Measurements from ENCODE around the gene BTBD17.

Gene BTBD17

DNA sequence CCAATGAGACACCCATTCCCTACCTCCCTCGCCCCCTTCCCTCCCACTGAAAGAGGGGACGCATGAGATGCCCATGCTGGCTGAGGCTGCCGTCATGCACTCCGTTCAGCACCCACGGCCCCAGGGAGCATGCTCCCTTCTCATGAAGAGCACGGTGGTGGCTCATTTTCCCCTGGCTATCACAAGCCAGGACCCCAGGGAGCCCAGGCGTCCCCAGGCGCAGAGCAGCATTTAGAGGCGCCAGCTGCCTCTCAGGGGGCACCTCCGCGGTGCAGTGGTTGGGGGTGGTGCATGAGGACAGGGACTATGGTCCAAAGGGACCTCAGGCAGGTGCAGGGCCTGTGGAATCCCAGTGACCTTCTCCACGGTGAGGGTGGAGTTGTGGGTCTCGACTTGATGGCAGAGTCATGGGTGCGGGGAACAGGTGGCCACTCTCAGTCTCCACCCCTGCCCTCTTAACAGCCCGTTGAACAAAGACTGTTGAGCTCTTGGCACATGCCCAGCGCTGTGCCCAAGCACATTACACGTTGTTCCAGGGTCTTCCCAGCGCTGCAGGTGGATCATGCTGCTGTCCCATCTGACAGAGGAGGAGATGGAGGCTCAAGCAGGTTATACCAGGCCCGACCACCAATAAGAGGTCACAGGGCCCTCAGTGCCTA is 22.0 kb downstream of the BTBD17 start:
- in situ Hi-C loops (cut with MboI; ENCODE audit: low sequenced_read_pairs): no loop called here

DNA sequence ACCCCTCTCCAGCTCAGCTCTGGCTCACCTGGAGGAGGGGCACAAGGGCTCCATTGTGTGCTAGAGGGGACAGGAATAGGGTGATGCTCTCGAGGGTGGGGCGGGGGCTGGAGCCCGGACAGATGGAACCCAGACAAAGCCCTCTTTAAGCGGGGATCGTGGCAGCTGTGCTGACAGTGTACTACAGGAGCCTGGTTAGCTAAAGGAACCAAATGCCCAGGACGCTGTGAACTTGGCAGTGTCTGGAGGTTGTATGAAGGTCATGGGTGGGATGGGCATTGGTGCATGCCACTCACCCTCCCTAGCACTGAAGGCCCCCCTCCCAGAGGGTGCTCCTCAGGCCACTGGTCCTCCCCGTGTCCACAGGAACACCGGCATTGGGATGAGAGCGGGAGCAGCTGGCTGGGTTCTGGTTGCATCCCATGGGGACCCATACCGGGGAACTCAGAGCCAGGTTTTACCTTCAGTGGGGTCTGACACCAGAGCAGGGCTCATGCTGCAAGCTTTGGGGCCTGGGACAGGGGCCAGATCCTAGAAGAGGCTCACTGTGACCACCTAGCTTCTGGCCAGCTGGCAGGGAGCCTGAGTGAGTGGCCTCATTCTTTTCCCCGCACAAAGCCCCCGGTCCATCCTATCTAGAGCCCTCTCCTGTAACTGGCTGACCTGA is 23.7 kb downstream of the BTBD17 start:
- in situ Hi-C loops (cut with MboI; ENCODE audit: low sequenced_read_pairs): no loop called here

DNA sequence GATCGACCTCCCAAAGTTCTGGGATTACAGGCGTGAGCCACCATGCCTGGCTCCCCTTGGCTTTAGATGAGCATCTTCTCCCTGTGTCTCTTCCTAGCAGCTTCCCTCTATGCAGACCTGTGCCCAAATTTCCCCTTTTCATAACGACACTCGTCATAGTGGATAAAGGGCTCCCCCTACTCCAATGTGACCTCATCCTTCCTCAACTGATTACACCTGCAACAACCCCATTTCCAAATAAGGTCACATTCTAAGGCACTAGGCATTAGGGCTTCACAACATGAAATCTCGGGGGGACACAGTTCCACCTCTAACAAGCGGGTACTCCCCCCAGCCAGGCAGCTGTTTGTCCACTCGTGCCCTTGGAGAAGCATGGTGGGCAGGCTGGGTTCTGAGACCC is 25.4 kb downstream of the BTBD17 start:
- in situ Hi-C loops (cut with MboI; ENCODE audit: low sequenced_read_pairs): no loop called here

DNA sequence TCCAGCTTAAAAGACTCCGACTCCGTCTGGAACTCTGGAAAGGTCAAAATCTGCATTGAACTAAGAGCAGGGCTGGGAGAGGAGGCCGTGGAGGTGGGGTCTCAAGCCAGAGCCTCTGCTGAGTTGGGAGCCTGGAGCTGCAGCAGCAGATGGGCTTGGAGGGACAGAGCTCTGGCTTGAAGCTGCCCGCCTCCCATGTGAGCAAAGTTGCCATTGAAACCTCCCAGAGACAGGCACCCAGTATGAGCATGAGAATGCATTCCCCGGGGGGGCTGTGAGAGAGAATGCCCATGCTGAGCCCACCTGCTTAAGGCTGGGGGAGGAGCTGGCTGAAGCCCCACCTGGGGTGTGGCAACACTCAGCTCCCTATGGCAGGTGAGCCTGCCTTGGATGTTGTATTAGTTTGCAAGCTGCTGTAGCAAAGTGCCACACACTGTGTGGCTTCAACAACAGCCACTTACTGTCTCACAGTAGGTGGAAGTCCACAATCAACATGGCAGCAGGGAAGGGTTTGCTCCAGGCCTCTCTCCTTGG is 26.1 kb downstream of the BTBD17 start:
- in situ Hi-C loops (cut with MboI; ENCODE audit: low sequenced_read_pairs): no loop called here

DNA sequence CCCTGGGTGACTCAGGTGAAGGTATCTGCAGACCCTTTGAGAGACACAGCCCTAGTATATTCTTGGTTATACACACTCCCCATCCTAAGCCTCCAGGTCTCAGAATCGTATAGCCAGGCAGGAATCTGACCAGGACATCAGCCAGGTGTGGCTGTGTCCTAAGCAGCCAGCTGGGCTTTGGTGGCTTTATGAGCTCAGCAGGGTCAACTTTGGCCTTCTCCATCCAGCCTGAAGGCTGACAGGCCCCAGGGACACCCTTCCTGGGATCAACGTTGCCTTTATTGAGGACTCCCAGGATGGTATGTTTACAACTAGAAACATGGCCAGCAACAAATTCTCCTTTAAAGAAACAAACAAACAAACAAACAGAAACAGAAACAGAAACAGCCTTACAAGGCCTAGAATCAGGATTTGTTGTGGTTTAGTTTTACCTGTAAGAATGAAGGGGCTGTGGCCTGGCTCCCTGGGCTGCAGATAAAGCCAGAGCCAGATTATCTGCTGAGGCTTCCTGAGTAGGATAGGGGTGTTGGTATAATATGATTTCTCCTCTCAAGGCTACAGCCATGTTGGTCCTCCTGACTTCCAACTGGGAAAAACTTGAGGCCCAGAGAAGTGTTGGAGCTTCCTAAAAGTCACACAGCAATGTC is 27.2 kb downstream of the BTBD17 start:
- in situ Hi-C loops (cut with MboI; ENCODE audit: low sequenced_read_pairs): no loop called here

DNA sequence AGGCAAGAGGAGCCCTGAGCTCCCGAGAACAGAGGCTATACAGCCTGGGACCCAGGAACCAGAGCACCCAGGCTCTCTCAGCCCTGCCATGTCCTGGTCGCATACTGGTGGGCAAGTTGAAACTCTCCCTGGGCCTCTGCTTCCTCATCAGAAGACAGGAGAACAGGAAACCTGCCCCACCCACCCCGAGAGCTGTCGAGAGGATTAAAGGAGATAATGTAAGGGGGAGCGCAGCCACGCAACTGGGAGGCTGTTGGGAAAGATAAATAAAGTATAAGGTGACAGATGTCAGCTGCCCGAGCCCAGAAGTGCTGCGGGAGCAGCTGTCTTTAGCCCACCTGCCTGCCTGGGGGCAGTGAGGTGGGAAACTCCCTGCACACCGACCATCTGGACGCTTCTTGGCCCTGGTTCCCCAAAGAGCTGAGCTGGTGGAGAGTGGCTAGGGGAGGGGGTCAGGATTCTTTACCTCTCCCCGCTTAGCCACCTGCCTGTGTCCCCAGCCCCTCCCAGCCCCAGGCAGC is 28.8 kb downstream of the BTBD17 start:
- in situ Hi-C loops (cut with MboI; ENCODE audit: low sequenced_read_pairs): no loop called here

DNA sequence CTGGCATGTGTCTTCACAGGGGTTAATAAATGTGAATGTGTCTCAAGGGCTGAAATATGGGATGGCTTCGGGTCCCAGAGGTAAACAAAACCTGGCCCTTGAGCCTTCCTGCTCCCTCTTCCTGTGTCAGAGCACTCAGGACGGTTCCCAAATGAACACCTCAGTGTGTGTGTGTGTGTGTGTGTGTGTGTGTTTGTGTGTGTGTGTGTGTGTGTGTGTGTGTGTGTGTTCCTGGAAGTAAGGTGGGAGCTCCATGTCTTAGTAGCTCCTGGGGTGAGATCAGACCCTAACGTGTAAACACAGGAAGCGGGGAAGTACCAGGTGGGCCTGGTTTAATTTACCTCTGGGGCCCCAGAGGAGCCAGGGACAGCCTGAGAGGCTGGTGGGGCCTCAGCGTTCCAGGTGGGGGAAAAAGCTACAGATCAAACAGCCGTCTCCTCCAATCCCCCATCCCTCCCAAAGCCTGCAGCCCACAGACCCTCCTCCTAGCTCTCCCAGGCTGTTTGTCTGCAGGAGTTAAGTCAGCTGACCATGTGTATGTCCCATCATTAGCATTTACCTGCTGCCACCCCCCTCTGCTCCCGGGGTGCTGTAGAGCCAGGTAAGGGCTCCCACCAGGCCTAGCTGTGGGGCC is 29.5 kb downstream of the BTBD17 start:
- in situ Hi-C loops (cut with MboI; ENCODE audit: low sequenced_read_pairs): no loop called here

DNA sequence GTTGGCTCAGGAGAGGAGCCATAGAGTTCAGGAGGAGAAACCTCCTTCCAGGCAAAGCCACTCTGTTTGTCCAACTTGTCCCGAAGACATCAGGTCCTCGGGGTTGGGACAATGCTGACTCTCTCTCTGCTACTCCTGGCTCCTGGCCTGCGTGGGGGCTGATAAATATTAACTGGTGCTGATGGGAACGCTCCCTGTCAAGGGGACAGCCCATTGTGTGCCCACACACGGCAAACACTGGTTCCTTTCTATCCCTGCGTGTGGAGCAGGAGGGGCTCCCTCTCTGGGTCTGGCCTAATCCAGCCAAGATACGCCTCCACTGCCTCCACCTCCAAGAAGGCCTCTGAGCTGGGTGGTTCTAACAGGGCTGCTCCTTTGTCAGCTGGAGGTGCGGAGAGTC is 31.2 kb downstream of the BTBD17 start:
- in situ Hi-C loops (cut with MboI; ENCODE audit: low sequenced_read_pairs): no loop called here

DNA sequence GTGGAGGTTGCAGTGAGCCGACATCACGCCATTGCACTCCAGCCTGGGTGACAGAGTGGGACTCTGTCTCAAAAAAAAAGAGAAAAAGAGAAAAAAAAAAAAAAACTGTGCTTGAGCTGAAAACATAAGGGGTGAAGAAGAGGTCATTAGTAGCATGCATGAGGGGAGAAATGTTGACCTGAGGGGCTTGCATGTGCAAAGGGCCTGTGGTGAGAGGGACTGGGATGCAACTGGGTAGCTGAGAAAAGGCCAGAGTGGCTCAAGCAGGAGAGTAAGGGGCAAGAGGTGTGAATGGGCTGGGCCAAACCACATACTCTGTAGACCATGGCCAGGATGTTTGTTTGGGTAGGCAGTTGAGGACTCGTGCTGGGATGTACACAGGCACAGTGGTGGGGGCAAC is 32.3 kb downstream of the BTBD17 start:
- in situ Hi-C loops (cut with MboI; ENCODE audit: low sequenced_read_pairs): no loop called here

DNA sequence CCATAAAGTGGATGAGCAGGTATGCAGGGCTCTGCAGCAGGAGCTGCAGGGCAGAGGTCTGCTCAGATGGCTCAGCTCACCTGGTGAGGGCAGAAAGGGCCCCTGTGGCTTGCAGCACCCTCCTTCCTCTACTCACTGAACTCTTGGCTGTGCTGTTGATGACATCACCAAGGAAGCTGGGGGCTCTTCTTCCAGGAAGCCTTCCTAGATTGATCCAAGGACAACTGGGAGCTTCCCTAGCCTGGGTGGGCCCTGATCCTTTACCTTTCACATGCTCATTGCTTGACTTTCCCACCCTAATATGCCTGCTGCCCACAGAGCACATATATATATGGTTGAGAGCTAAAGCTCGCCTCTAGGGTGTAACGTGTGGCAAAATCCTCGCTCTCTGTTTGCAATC is 33.2 kb downstream of the BTBD17 start:
- in situ Hi-C loops (cut with MboI; ENCODE audit: low sequenced_read_pairs): no loop called here

DNA sequence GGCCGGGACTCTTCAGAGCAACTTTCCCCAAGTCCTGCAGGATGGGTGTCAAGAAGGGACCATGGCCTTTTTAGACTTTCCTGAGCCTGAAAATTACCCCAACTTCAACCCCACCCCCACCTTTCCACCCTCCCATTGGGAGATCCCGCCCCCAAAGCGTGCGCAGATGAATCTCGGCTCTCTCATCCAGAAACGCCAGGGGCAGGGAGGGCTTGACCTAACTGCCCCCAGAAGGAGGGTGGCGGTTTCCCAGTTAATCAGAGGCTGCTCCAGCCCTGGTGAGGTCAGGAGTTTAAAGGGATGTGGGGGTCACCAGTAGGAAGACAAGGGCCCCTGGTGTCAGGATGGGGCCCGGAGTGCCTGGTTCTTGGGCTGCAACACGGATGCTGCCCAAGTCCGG is 35.2 kb downstream of the BTBD17 start:
- in situ Hi-C loops (cut with MboI; ENCODE audit: low sequenced_read_pairs): no loop called here

DNA sequence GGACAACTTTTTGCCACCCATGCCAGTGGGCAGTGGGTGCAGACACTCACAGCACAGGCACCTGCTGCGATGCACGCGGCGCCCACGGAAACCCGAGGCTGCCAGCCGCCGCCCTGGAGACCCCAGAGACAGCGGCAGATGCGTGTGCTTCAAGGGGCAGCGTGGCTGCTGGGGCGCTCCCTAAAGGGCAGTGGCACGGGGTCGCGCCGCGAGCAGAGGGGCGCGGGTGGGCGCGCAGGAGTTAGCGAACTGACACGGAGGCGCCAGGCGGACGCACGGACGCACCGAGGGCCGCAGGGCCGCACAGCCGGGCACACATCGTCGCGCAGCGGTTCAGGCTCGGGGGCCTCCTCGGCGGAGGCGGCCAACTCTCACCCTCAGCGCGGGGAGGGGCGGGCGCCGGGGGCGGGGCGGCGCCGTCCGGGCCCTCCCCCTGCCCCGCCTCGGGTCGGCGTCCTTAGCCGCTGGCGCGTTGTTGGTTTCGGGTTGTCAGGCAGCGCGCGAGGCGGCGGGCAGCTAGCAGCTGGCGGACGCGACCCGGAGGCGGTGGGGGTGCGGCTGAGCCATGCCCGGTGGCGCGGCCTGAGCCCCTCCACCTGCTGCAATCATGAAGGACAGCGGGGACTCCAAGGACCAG is 35.8 kb downstream of the BTBD17 start, which contains the start of gene KIF19:
KIF19 (plus strand) TSS at position 484 of the 637 bp plus-strand sequence; CDS start at position 608, 124 bp downstream.
- in situ Hi-C loops (cut with MboI; ENCODE audit: low sequenced_read_pairs): no loop called here

DNA sequence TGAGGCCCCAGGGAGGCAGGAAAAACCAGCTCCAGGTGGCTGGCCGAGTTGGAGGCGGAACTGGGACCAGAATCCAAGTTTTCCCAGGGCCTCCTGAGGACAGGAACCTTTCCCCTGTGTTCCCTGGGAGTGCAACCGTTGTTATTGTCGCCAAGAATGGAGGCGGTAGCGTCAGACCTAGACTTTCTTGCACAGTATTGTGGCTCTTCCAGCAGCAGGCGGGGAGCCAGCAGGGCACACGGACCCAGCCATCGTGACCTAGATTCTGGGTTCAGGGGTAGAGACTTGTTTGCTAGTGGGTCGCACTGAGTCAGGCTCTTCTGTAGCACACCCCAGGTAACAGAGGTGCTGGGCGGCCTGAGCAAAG is 36.3 kb downstream of the BTBD17 start:
- in situ Hi-C loops (cut with MboI; ENCODE audit: low sequenced_read_pairs): no loop called here

DNA sequence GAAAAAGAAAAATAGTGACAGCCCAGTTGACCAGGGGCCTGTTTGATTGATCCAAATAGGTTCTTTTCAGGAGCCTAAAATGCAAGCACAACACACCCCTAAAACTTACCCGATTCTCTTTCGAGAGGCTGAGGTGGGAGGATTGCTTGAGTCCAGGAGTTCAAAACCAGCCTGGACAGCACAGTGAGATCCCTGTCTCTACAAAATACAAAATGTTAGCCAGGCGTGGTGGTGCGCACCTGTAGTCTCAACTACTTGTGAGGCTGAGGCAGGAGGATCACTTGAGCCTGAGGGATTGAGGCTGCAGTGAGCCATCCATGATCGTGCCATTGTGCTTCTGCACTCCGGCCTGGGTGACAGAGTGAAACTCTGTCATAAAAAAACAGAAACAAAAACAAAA is 37.1 kb downstream of the BTBD17 start:
- in situ Hi-C loops (cut with MboI; ENCODE audit: low sequenced_read_pairs): no loop called here

DNA sequence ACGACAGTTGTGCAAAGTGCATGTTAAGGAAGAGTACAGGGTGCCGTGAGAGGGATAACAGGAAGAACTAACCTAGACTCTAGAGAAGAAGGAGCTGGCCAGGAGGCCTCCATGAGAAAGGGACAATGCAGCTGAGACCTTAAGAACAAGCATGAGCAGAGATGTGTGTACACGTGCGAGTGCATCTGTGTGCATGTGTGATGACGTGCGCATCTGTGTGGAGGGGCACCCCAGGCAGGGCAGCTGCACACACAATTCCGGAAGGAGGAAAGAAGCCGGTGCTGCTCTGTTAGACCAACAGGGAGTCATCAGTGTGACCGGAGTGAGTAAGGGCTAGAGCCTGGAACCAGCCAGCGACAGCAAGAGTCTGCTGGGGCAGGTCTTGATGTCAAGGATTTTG is 43.3 kb downstream of the BTBD17 start:
- in situ Hi-C loops (cut with MboI; ENCODE audit: low sequenced_read_pairs): no loop called here

DNA sequence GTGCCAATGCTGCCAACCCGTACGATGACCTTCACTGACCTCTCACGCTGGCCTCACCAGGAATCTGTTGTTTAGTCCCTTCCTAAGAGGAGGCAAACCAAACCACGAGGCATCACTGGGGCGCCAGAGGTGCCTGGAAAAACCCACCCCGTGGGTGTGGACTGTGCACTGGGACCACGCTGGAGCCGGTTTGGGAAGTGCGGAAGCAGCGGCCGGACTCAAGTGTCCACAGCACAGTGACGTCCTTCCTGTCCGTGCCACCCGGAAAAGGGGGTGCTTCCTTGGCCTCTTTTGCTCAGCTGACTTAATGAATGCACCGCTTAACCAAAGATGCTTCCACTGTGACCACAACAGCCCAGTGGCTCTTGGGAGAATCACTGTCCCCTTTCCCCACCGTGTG is 44.6 kb downstream of the BTBD17 start:
- in situ Hi-C loops (cut with MboI; ENCODE audit: low sequenced_read_pairs): no loop called here

DNA sequence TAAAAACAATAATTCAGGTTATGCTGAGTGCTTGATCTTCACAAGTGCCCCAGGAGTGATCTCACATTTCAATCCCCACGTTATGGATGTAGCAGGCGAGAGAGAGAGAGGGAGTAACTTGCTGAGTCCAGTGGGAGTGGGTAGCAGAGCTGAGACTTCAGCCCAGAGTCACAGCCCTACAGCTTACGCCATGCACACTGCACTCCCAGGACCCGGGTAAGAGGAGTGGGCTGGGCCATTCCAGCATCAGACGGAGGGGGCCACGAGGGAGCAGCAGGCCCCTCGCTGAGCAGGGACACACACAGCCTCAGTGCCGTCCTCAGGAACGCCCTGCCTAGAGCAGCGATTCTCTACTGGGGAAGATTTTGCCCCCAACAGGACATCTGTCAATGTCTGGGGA is 45.4 kb downstream of the BTBD17 start:
- in situ Hi-C loops (cut with MboI; ENCODE audit: low sequenced_read_pairs): no loop called here

DNA sequence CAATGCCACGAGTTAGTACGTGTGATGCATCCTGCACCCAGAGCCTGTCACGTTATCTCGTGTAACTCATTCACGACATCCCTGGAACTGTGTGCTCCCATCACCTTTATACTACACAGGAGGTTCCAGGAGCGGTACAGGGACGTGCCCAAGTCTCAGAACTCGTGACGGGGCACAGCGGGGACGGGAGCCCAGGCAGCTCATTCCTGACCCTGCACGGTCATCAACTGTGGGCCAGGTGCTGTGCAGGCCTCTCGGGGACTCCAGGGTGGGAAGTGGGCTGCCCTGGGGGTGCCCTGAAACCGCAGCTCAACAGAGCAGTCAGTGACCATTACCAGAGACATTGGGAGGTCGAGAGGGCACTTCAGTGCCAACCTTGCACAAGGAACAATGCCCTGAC is 46.8 kb downstream of the BTBD17 start:
- in situ Hi-C loops (cut with MboI; ENCODE audit: low sequenced_read_pairs): no loop called here

DNA sequence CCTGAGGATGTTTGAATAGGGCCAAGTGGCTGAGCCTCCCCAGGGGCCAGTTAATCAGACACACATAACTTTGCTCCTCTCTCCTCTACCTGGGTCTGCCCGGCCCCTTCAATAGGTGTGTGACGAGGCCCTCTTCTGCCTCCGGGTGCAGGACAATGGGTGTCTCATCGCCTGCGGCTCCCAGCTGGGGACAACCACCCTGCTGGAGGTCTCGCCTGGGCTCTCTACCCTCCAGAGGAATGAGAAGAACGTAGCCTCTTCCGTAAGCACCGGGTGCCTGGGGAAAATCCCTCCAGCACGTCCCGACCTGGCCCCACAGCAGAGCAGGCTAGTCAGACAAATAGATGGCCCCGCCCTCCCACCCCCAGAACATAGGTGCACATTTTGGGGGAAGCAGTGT is 51.8 kb downstream of the BTBD17 start:
- in situ Hi-C loops (cut with MboI; ENCODE audit: low sequenced_read_pairs): no loop called here

DNA sequence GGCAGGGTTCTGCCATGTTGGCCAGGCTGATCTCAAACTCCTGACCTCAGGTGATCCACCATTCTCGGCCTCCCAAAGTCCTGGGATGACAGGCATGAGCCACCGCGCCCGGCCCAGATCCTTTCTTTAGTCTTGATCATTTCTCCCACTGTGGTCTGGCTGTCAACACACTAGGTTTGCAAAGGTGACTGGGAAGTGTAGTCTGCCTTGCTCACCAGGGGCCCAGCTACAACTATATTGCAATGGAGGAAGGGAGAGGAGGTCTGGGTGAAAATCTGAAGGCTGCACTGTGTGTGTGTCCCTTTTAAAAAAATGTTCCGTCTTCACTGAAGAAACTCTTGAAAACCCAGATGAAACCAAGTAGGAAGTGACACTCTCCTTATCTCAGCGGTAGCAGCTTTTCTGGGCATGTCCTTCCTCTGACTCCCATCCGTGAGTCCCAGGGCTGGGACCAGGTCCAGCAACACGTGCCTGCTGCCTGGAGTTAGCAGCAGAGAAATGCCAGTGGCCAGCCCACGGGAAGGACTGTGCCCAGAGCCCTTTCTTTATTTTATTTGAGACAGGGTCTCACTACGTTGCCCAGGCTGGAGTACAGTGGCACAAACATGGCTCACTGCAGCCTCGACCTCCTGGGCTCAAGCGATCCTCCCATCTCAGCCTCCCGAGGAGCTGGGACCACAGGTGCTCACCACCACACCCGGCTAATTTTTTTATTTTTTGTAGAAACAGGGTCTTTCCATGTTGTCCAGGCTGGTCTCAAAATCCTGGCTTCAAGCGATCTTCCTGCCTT is 53.5 kb downstream of the BTBD17 start:
- in situ Hi-C loops (cut with MboI; ENCODE audit: low sequenced_read_pairs): no loop called here
